NB4 (cell line): ENCODE measurements around the gene GABRA5.

ENCODE experiments used
- CTCF ChIP-seq: IDR thresholded peaks from one replicate; pipeline ENCODE4 v1.5.1; 2012; ENCODE audit warnings: low read depth, low read length
- MYC ChIP-seq: IDR thresholded peaks from 2 replicates; pipeline ENCODE4 v1.6.1; 2011; ENCODE audit warnings: low read depth, low read length
- POLR2A ChIP-seq: IDR thresholded peaks from 2 replicates; pipeline ENCODE4 v1.6.1; 2011; ENCODE audit warnings: mild to moderate bottlenecking; ENCODE audit not compliant: insufficient read length; ENCODE audit errors: extremely low read depth
- TF ChIP-seq, protein P1 (sequence below): IDR thresholded peaks from 2 replicates; pipeline ENCODE4 v1.6.1; 2011; ENCODE audit warnings: low read depth, low read length

DNA sequence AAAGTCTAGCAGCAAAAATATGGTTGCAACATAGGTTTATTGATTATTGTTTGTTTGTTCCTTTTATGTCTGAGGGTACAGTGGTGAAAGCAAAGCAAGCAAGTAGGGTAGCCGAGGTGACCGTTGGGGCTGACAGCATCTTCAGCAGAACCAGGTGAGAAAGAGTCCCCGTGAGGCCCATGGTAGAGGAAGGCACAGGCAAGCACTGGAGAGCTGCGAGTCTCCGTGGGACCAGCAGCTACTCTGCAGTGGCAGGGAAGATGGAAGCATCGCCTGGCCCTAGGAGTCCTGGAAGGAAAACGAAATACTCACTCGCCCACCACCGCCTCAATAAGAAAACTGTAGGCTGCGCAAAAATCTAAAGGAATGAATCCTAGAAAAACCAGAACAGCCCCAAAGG is 25.3 kb upstream of the GABRA5 start:
- TF ChIP-seq CTCF (no peak), POLR2A (no peak), MYC (no peak)
- TF ChIP-seq, protein P1, sequence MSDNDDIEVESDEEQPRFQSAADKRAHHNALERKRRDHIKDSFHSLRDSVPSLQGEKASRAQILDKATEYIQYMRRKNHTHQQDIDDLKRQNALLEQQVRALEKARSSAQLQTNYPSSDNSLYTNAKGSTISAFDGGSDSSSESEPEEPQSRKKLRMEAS, result no peak
